ENCODE measurements around the gene LSR.
"Not testable (repeated sequence)": the region's sequence is repeated elsewhere in the genome, so short reads cannot be mapped to it uniquely, and the experiment has no call there.

The LSR gene

DNA sequence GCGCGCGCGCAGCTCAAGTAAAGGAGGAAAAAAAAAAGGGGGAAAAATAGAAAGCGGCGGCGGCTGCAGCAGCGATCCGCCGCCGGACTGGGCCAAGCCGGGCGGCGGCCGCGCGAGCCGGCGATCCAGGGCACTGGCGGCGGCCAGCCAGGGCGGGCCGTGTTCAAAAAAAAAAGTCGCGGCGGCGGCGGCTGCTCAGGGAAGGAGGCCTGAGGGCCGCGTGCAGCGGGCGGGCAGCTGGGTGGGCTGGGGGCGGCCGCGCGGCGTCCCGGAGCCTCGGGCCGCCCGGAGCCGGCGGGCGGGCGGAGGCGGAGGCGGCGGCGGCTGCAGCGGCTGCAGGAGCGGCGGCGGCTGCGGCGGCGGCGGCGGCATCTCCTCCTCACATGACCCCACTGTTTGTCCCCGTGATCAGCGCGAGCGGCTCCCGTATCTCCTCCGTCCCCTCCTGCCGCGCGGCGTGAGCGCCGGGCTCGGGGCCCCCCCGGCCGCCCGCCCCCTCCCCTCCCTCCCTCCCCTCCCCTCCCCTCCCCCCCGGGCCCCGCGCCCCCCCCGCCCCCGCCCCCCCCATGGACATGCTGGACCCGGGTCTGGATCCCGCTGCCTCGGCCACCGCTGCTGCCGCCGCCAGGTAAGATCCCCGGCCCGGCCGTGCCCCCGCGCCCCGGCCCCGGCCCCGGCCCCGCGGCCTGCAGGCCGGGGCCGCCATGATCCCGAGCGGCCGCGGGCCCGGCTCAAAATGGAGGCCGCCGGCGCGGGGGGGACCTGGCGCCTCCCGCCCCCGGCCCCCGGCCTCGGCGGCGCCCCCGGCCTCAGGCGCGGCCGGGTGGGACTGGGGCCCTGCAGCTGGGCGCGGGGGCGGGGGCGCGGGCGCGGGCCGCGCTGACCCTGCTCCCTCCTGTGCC lies 20.0 kb downstream of the LSR start, which contains the start of gene USF2:
Gene USF2 (plus strand): TSS at position 427 of the 902 bp plus-strand sequence. CDS start 140 bp downstream, at position 567.
- peak; percentile 23 to 63 for DNase-seq

DNA sequence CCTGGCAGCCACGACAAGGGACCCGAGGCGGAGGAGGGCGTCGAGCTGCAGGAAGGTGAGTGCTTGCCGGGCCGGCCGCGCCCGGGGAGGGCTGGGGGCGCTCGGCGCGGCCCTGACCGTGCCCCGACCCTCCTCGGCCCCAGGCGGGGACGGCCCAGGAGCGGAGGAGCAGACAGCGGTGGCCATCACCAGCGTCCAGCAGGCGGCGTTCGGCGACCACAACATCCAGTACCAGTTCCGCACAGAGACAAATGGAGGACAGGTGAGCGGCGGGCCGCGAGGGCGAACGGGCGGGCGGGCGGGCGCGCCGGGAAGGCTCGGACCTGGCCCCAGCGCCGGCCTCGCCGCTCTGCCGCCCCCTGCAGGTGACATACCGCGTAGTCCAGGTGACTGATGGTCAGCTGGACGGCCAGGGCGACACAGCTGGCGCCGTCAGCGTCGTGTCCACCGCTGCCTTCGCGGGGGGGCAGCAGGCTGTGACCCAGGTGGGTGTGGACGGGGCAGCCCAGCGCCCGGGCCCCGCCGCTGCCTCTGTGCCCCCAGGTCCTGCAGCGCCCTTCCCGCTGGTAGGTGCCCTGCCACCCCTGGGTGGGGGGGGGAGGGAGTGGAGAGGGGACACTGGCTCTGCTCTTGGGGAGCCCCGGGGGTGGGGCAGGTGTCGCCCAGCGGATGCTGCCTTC lies 20.8 kb downstream of the LSR start:
- peak; percentile 7 to 53 for DNase-seq

DNA sequence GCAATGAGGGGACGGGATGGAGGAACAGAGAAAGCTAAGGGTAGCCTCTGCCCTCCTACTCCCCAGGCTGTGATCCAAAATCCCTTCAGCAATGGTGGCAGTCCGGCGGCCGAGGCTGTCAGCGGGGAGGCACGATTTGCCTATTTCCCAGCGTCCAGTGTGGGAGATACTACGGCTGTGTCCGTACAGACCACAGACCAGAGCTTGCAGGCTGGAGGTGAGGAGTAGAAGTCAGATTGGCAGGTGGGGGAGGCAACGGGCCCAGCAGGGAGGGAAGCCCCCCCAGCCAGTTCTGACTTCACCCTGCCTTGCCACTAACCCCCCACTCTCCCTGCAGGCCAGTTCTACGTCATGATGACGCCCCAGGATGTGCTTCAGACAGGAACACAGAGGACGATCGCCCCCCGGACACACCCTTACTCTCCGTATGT lies 21.6 kb downstream of the LSR start:
- no peak for DNase-seq

DNA sequence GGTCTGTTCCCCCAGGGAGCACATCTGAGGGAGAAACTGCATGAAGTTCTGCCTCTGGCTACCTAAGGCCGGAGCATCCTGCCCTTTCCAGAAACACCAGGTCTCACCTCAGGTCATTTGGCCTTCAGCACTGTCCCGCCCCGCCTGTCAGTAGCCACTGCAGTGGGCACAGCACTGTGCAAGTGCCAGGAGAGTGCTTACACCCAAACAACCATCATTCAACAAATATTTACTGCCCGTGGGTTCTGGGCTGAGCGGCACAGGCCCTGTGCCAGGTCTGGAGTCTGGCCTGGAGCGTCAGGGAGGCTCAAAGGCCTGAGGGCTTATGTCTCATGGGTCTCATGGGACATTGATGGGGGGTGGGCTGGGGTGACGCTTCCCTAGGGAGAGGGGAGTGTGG lies 22.7 kb downstream of the LSR start:
- no peak for DNase-seq

DNA sequence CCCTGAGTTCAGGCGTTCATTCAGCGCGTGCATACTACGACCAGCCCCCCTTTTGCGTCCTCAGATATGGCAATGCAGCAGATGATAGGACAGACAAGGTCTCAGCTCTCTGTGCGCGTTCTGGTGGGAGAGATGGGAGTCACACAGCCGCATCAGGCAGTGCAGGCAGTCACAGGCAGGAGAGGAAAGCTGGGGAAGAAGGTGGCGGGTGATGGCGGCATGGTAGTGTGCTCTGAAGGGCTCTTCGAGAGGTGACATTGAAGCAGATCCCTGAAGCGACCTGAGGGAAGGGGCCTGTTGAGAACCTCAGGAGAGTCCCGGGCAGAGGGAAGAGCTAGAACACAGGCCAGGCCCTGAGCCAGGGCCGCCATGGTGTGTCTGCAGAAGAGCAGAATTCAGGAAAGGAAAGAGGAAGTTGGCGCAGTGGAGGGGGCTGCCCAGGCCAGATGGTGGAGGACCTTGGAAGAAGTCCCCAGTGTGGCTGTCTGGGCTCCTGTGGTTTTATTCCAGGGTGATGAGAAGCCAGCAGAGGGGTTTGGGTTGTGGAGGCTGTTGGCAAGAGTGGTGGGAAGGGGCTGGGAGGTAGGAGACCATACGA lies 23.4 kb downstream of the LSR start:
- DNase-seq = no peak

DNA sequence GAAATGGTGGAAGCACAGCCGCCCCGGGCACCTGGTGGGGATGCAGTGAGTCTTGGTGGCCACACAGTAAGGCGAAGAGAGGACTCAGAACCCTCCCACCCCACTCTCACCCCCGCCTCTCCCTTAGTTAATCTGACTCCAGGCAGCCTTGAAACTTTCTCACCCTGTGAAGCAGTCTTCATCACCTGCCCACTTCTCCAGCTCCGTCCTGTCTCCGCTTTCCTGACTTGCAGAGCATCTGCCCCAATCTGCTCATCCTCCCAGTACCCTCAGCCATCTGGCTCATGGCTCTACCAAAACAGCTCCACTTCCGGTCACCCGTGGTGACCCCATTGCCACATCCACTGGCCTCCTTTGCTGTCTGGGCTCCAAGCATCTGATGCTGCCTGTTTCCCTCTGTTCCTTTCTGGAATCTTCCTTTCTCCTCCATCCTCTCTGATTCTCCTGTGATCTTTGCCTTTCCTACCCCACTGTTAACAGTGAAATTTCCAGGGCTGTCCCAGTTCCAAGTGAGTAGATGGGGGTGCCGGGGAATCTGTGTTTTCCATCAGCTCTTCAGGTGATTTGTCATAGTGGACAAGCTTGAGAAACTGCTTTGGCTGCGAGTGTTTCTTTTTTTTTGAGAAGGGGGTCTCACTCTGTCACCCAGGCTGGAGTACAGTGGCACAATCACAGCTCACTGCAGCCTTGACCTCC lies 24.3 kb downstream of the LSR start:
- DNase-seq = no peak

DNA sequence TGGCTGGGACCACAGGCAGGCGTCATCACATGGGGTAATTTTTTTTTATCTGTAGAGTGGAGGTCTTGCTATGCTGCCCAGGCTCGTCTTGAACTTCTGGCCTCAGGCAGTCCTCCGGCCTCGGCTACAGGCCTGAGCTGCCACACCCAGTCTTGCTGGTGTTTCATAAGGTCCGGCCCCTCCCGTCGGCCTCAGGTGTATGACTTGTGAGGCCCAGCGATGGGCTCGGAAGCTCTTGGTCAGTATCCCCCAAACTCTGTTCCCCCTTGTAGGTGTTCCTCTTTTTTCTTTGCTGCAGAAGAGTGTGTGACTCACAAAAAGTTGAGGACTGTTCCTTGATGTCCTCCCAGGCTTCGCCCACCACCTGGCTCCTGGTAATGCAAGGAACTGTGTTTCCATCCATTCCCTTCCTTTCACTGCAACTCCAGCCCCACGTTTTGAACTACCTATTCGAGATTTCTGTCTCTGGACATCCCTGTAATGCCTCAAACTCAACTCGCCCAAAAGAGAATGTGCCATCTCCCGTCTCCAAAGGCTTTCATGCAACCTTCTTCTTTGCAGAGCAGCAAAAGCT lies 25.0 kb downstream of the LSR start:
- DNase-seq = no peak

DNA sequence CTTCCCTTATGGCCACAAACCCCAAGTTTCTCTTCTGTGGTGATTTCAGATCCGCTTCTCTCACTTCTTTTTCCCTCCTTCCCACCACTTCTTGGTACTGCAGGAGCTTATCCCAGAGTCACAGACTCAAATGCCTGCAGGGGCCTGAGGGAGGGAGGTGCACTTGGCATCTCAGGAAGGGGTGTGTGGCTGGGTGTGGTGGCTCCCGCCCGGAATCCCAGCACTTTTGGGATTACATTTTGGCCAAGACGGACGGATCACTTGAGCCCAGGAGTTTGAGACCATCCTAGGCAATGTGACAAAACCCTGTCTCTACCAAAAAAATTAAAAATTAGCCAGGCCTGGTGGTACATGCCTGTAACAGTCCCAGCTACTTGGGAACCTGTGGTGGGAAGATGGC lies 25.5 kb downstream of the LSR start:
- no peak for DNase-seq

DNA sequence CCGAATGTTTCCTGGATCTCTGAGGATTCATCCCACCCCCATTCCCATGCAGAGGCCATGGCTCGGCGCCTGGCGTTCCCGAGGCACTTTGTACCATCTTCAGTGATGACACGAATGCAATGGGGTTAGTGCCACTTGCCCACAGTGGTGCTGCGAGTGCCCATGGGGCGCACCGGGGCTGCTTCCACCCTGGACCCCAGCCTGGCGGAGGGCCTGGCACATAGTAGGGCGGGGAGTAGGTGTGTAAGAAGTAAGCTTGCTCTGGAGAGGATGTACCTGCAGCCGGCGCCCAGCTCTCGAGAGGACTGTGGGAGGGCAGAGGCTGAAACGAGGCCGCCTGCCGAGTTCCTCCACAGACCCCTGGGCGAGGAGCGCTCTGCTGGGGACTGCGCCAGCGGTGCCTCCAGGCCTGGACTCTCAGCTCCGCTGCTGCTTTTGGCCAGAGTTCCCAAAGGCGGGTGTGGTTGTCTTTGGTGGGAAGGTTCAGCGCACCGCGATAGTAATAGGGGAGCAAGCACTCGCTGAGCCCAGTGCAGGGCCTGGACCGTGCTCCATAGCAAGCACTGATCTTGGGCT lies 28.0 kb downstream of the LSR start:
- DNase-seq = no peak

DNA sequence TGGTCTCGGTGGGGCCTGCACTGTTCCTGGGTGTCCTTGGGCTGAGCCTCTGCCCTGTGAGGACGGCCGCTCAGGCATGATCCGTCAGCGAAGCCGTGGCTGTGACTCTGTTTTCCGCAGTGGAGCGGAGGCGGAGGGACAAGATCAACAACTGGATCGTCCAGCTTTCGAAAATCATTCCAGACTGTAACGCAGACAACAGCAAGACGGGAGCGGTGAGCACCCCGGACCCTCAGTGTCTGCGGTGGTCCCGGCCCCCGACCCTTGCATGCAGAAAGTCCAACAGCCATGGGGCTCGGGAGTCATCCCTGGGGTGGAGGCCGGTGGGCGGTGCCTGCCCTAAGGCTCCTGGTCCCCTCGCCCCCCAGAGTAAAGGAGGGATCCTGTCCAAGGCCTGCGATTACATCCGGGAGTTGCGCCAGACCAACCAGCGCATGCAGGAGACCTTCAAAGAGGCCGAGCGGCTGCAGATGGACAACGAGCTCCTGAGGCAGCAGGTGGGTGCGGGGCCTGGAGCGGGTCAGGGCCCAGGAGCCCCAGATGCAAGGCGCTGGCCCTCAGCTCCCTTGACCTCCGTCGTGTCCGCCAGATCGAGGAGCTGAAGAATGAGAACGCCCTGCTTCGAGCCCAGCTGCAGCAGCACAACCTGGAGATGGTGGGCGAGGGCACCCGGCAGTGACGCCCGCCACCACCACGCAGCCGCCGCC lies 29.9 kb downstream of the LSR start:
- no peak for DNase-seq

DNA sequence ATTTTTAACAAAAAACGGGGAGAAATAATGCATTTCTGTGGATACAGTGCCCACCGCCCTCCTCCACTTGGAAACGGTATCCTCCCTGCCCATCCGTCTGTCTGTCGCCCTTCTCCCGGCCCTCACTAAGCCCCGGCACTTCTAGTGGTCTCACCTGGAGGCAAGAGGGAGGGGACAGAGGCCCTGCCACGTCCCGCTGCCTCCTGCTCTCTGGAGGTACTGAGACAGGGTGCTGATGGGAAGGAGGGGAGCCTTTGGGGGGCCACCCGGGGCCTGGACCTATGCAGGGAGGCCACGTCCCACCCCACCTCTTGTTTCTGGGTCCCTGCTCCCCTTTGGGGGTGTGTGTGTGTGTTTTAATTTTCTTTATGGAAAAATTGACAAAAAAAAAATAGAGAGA lies 30.6 kb downstream of the LSR start:
- DNase-seq = no peak

DNA sequence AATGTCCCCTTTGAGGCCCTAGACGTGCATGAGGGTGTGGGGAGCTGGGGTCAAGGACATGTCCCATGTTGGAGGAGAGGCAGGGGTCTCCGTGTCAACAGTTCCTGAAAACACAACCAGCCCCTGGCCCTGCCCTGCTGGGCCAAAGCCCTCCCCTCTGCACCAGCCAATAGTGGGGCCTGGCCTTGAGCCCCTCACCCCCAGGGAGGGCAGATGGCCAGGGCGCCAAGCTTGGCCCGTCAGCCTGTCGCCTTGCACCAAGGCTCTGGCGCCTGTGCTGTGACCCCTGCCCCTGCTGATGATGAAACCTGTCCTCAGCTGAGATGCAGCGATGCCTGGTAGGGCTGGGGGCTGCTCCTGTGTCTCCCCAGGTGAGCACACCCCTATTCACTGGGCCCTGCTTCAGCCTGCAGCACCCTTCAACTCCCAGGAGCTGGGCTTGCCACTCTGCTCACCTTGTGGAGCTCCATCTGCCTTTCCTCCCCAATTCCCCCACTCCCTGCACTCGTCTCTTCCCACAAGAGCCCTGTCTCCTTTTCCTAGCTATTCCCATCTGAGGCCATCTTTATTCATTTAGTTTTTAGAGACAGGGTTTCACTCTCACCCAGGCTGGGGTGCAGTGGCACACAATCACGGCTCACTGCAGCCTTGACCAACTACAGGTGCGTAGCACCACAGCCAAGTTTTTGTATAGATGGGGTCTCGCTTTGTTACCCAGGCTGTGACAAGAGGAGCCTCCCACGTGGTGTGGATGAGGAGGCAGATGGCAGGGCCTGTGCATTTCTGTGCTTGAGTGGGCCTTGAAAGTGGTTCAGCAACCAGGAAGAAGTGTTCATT lies 31.4 kb downstream of the LSR start:
- DNase-seq = no peak

DNA sequence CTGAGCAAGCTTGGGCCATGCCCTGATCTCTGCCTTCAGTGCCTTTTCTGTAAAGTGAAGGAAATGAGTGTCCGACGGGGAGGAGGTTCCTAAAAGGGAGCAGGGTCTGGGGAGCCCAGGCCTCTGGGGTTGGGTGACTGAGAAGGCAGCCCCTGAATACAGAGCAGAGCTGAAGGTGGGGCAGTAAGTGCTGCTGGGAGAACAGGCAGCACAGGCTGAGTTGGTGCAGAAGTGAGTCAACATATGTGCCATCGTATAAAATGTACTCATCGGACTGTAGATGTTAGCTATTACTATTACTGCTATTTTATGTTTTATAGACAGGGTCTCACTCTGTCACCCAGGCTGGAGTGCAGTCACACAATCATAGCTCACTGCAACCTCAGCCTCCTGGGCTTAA lies 32.5 kb downstream of the LSR start:
- no peak for DNase-seq

DNA sequence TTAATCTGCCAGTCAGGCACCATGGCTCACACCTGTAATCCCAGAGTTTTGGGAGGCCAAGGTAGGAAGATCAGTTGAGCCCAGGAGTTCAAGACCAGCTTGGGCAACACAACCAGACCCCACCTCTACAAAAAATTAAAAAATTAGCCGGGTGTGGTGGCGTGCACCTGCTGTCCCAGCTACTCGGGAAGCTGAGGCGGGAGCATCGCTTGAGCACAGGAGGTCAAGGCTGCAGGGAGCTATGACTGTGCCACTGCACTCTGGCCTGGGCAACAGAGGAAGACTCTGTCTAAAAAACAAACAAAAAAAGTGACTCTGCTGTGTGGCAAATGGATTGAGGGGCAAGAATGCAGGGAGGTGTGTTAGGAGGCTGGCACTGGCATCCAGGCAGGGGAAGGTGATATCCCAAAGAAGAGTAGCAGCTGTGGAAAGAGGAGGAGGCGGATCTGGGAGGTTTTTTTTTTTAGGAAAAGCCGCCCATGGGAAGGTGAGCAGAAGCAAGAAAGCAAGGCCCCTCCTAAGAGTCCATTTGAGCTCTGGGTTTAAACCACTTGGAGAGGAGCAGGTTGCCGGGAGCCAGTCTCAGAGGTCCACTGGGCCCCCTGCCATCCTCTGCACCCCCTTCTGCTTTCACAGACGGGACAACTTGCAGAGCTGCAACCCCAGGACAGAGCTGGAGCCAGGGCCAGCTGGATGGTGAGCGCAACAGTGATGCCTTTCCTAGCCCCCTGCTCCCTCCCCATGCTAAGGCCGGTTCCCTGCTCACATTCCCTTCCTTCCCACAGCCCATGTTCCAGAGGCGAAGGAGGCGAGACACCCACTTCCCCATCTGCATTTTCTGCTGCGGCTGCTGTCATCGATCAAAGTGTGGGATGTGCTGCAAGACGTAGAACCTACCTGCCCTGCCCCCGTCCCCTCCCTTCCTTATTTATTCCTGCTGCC lies 35.6 kb downstream of the LSR start:
- no peak for DNase-seq

DNA sequence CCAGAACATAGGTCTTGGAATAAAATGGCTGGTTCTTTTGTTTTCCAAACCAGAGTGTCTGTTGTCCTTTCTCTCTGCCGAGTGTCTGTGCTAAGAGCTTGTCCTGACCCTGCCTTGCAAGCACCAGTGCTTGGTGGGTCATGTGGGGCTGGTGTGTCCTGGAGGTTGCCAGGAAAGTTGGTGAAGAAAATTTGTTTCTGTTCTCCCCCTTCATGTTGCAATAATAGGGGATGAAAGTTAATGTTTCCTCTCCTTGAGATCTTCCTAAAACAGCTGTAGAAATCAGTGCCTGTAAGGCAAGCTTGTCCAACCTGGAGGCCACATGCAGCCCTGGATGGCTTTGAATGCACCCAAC lies 36.3 kb downstream of the LSR start:
- no peak for DNase-seq

DNA sequence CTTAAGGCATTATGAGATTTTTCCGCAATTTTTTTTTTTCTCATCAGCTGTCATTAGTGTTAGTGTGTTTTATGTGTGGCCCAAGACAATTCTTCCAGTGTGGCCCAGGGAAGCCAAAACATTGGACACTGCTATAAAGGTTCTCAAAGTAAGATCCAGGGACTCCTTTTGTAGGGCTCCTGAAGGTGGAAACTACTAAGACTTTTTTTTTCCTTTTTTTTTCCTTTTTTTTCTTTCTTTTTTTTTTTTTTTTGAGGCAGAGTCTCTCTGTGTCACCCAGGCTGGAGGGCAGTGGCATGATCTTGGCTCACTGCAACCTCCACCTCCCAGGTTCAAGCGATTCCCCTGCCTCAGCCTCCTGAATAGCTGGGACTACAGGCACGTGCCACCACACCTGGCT lies 36.7 kb downstream of the LSR start:
- not testable (repeated sequence) for DNase-seq

DNA sequence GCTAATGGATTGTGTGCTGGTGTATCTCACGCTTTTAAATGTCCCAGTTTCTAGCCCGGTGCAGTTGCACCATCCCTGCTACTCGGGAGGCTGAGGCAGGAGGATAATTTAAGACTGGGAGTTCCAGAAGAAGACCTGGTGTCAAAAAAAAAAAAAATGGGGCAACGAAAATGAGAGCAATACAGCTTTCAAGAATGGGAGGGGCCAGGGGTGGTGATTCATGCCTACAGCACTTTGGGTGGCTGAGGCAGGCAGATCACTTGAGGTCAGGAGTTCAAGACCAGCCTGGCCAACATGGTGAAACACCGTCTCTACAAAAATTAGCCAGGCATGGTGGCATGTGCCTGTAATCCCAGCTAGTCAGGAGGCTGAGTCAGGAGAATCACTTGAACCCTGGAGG lies 37.3 kb downstream of the LSR start:
- not testable (repeated sequence) for DNase-seq

DNA sequence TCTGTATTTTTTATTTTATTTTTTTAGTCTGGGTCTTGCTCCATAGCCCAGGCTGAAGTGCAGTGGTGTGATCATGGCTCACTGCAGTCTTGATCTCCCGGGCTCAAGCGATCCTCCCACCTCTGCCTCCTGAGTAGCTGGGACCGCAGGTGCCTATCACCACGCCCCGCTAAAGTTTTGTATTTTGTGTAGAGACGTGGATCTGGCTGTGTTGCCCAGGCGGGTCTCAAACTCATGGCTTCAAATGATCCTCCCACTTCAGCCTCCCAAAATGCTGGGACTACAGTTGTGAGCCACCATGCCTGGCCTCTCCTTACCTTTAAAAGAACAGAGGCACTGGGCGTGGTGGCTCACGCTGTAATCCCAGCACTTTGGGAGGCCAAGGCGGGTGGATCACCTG lies 38.9 kb downstream of the LSR start:
- DNase-seq = no peak

DNA sequence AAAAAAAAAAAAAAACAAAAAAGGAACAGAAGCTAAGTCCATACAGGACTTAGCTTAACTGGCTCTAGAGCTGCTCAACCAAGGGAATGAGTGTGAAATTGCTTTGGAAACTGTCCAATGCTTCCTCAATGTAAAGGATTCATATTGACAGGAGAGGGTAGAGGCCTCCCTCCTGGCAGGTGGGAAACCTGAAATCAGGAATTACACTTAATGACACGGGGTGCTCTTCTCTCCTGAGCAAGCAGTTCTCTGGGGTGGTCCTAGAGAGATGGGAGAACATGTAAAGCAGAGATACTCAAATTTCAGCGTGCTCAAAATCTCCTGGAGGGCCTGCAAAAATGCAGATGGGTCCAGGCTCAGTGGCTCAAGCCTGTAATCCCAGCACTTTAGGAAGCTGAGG lies 39.5 kb downstream of the LSR start:
- DNase-seq = no peak

DNA sequence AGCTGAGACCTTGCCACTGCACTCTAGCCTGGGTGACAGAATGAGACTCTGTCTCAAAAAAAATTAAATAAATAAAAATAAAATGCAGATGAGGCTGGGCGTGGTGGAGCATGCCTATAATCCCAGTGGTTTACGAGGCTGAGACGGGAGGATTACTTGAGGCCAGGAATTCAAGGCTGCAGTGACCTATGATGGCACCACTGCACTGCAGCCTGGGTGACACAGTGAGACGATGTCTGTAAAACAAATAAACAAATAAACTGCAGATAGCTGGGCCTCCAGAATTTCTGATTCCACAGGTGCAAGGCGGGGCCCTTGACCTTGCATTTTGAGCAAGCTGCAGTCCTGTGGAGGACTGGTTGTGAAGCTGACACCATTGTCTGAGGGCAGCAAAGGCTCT lies 40.1 kb downstream of the LSR start:
- no peak for DNase-seq

All from NCI-H446 (cell line).